ENCODE results near the gene FMO3. TPM values are rescaled to one million over a fixed set of nuclear protein-coding genes. Genes with fewer than 3 reads are reported as not detected.

FMO3 gene
- total and polyA plus RNA-seq, 11 donors: 0.58 to 2.7 (median 1.5) TPM

GRCh38 chr1:171127099-171127498, 36.4 kb downstream of the FMO3 start:
- ATAC-seq: no peak
- peaks cover 0 to 41% (median 18%) of the 10 kb centered on the region in 12 donors for H3K4me1 ChIP-seq
- peaks cover 0 to 20% (median 0%) of the 10 kb centered on the region in 12 donors for H3K9me3 ChIP-seq
- 42 to 66% (median 54%) methylated on average over 1 of the region's 1 CpG for WGBS, 4 donors
- H3K36me3 ChIP-seq: no peaks in the 10 kb centered on the region
- no peak for TF ChIP-seq POLR2A (IDR thresholded peaks at IDR 0.05)
- no peak for TF ChIP-seq CTCF (IDR thresholded peaks at IDR 0.05)
- intact Hi-C loops (cut with DNase I): no loop called here
- no peak overlapping the region for H3K4me3 ChIP-seq
- DNase-seq: no peak
- no peaks in the 10 kb centered on the region for H3K27me3 ChIP-seq
- H3K27ac ChIP-seq: peak overlapping the region in 6 of 12 donors; percentile 10 to 60 (median 40)

- Histone ChIP-seq H3K27ac (peak overlapping the region in 5 of 12 donors; percentile 23 to 60 (median 46)), H3K4me1 (peaks cover 0 to 40% (median 18%) of the 10 kb centered on the region in 12 donors), H3K27me3 (no peaks in the 10 kb centered on the region), H3K4me3 (no peak overlapping the region), H3K9me3 (peaks cover 0 to 24% (median 0%) of the 10 kb centered on the region in 12 donors), H3K36me3 (no peaks in the 10 kb centered on the region)
- intact Hi-C loops (cut with DNase I): no loop called here
- DNase-seq (no peak), ATAC-seq (peak in 1 of 4 donors; percentile 36)
- 41 to 64% (median 47%) methylated on average over 2 of the region's 2 CpGs for WGBS, 4 donors
- TF ChIP-seq POLR2A (IDR thresholded peaks at IDR 0.05): no peak
Observed at GRCh38 chr1:171127501-171127900, 36.8 kb downstream of the FMO3 start.

GRCh38 chr1:171128463-171128862, 37.8 kb downstream of the FMO3 start:
- DNase-seq (peak in 1 of 5 donors; percentile 19), ATAC-seq (no peak)
- H3K9me3 ChIP-seq: peaks cover 0 to 26% (median 0%) of the 10 kb centered on the region in 12 donors
- no peak for TF ChIP-seq CTCF (IDR thresholded peaks at IDR 0.05)
- no peak for TF ChIP-seq POLR2A (IDR thresholded peaks at IDR 0.05)
- H3K36me3 ChIP-seq: no peaks in the 10 kb centered on the region
- H3K4me1 ChIP-seq: peaks cover 0 to 31% (median 10%) of the 10 kb centered on the region in 12 donors
- no peaks in the 10 kb centered on the region for H3K27me3 ChIP-seq
- intact Hi-C loops (cut with DNase I): no loop called here
- H3K4me3 ChIP-seq: no peak overlapping the region
- H3K27ac ChIP-seq: peak overlapping the region in 3 of 12 donors; percentile 46 to 60 (median 58)

- WGBS, 4 donors: 61 to 76% (median 73%) methylated on average over 3 of the region's 3 CpGs
- H3K4me1 ChIP-seq: peaks cover 0 to 27% (median 16%) of the 10 kb centered on the region in 12 donors
- DNase-seq (no peak), ATAC-seq (no peak)
- H3K36me3 ChIP-seq: no peaks in the 10 kb centered on the region
- peaks cover 0 to 15% (median 0%) of the 10 kb centered on the region in 12 donors for H3K9me3 ChIP-seq
- H3K27ac ChIP-seq: no peak overlapping the region
- intact Hi-C loops (cut with DNase I): no loop called here
- H3K4me3 ChIP-seq: no peak overlapping the region
- H3K27me3 ChIP-seq: no peaks in the 10 kb centered on the region
- TF ChIP-seq CTCF (IDR thresholded peaks at IDR 0.05) (no peak), POLR2A (IDR thresholded peaks at IDR 0.05) (no peak)
Observed at GRCh38 chr1:171134204-171134923, 43.7 kb downstream of the FMO3 start.
